ENCODE measurements around the gene ZBTB46. TPM values are rescaled to one million over a fixed set of nuclear protein-coding genes. Genes with fewer than 3 reads are reported as not detected.

The ZBTB46 gene
- total RNA-seq, 1 donor from 2014 or later = 0.53 TPM

DNA sequence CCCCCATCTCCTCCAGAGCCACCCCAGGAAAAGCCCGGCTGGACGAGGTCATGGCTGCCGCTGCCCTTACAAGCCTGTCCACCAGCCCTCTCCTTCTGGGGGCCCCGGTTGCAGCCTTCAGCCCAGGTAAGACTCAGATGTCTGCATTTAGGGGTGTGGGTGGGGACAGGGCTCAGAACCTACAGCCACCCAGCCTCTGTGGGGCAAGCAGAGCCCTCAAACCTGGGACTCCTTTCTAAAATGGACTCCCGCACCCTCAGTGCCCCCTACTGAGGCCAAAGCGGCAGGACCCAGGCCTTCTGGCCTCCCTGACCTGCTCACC, 89.7 kb downstream of the ZBTB46 start:
- H3K27me3 ChIP-seq (ENCODE audit: control insufficient read depth, insufficient read depth, low read length) = no peaks in the 10 kb centered on the region
- DNase-seq (ENCODE audit: low read depth) (no peak), FAIRE-seq (no peak)
- H3K4me3 ChIP-seq (ENCODE audit: low read depth, low read length) = peak overlapping the region; percentile 67
- TF ChIP-seq, protein P1, sequence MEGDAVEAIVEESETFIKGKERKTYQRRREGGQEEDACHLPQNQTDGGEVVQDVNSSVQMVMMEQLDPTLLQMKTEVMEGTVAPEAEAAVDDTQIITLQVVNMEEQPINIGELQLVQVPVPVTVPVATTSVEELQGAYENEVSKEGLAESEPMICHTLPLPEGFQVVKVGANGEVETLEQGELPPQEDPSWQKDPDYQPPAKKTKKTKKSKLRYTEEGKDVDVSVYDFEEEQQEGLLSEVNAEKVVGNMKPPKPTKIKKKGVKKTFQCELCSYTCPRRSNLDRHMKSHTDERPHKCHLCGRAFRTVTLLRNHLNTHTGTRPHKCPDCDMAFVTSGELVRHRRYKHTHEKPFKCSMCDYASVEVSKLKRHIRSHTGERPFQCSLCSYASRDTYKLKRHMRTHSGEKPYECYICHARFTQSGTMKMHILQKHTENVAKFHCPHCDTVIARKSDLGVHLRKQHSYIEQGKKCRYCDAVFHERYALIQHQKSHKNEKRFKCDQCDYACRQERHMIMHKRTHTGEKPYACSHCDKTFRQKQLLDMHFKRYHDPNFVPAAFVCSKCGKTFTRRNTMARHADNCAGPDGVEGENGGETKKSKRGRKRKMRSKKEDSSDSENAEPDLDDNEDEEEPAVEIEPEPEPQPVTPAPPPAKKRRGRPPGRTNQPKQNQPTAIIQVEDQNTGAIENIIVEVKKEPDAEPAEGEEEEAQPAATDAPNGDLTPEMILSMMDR (IDR thresholded peaks at IDR 0.05; ENCODE audit: insufficient read depth, low read length, severe bottlenecking) = no peak
- H3K36me3 ChIP-seq (ENCODE audit: control insufficient read depth, insufficient read depth, low read length) = peaks cover 18% of the 10 kb centered on the region

DNA sequence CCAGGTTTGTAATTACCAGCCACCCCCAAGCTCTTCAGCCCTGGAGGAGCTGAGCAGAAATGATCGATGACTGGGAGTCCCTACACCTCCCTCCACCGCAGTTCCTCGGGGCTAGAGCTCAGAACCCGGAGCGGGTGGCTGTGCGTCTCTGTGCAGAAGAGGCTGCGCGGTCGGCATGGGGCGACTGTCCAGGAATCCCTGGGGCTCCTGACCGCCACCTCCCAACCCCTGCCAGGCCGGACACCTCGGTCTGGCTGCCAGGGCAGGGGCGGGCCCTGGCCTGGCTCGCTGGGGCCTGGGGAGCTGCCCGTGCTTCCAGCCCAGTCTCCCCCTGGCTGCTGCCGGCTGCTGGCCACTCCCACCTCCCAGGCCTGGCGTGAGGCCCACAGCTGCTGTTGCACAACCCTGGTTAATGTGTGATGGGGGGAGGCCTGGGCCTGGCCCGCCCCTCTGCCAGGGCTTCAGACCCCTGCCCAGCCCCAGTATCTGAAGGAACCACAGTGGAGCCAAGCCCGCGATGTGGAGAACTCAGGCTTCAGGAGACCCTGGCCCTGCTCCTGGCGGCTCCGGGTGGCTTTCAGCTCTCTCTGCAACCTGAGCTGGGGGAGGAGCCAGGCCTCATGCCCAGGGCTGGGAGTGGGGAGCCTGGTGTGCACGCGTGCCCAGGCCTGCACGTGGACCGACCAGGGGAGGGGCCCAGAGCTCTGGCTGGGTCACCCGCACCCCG, 90.3 kb downstream of the ZBTB46 start:
- TF ChIP-seq, protein P1 (IDR thresholded peaks at IDR 0.05; ENCODE audit: insufficient read depth, low read length, severe bottlenecking) = peak; percentile 42
- DNase-seq (ENCODE audit: low read depth) (peak; percentile 71), FAIRE-seq (no peak)
- peak overlapping the region; percentile 67 for H3K4me3 ChIP-seq (ENCODE audit: low read depth, low read length)
- H3K36me3 ChIP-seq (ENCODE audit: control insufficient read depth, insufficient read depth, low read length) = peaks cover 19% of the 10 kb centered on the region
- no peaks in the 10 kb centered on the region for H3K27me3 ChIP-seq (ENCODE audit: control insufficient read depth, insufficient read depth, low read length)

DNA sequence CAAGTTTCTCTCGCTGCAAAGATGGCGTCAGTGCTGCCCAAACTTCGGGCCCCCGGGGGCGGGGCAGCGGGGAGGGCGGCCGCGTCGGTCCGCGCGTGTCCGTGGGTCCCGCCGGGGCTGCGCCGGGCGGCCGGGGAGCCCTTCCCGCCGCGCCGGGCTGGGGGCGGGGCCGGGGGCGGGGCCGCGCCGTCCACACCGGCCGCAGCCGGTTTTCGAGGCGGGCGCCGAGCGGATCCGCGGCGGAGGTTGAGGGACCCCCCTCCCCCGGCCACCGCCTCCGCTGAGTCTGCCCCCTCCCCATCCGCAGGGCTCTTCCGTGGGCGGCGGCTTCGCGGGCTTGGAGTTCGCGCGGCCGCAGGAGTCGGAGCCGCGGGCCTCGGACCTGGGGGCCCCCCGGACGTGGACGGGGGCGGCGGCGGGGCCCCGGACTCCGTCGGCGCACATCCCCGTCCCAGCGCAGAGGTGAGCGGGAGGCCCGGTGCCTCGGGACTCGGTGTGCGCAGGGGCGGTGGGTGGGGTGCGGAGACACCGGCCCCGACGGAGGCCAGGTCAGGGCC, 90.9 kb downstream of the ZBTB46 start:
- Histone ChIP-seq H3K36me3 (ENCODE audit: control insufficient read depth, insufficient read depth, low read length) (peaks cover 19% of the 10 kb centered on the region), H3K4me3 (ENCODE audit: low read depth, low read length) (peak overlapping the region; percentile 67), H3K27me3 (ENCODE audit: control insufficient read depth, insufficient read depth, low read length) (no peaks in the 10 kb centered on the region)
- TF ChIP-seq, protein P1 (IDR thresholded peaks at IDR 0.05; ENCODE audit: insufficient read depth, low read length, severe bottlenecking) = no peak
- DNase-seq (ENCODE audit: low read depth) = no peak
- FAIRE-seq = no peak

DNA sequence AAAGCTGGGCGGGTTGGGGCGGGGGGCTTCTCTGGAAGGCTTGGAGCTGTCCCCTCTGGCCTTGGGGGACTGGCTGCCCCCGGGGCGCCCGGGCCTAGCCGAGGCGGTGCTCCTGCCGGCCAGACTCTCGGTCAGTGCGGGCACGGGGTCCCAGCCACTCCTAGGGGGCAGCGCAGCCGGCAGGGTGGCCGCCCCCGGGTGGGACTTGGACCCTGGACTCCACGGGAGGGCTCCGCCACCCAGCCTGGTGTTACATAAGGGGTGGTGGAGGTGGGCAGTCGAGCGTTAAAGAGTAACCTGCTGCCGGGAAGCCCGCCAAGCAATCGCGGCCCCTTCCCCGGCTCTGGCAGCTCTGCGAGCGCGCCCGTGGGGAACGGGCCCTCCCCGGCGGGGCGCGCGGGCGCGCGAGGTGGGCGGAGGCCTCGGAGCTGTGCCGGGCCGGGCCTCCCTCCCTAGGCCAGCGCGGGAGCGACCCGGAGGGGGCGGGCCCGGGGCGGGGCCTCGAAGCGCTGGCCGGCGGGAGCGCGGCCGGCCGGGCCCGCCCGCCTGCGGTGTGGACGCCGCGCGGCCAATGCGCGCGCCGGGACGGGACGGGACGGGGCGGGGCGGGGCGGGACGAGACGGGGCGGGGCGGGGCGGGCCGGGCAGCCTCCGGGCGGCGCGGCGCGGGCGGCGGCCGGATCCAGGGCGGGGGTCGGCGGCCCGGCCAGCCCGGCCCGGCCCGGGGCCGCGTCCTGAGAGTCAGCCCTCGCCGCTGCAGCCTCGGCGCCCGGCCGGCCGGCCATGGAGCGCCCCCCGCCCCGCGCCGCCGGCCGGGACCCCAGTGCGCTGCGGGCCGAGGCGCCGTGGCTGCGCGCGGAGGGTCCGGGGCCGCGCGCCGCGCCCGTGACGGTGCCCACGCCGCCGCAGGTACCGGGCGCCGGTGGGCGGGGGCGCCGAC, 91.7 kb downstream of the ZBTB46 start, which contains the start of gene SLC2A4RG:
Gene SLC2A4RG, plus strand, starts transcription at position 647 of the 940 bp plus-strand sequence. Its CDS starts 137 bp downstream, at position 784.
- Histone ChIP-seq H3K36me3 (ENCODE audit: control insufficient read depth, insufficient read depth, low read length) (peaks cover 21% of the 10 kb centered on the region), H3K4me3 (ENCODE audit: low read depth, low read length) (peak within 1 kb of the TSS; percentile 67), H3K27me3 (ENCODE audit: control insufficient read depth, insufficient read depth, low read length) (no peaks in the 10 kb centered on the region)
- FAIRE-seq = no peak
- peak; percentile 39 for DNase-seq (ENCODE audit: low read depth)
- TF ChIP-seq, protein P1 (IDR thresholded peaks at IDR 0.05; ENCODE audit: insufficient read depth, low read length, severe bottlenecking) = no peak

GRCh38 chr20:63738687-63739129, 92.4 kb downstream of the ZBTB46 start:
- DNase-seq (ENCODE audit: low read depth) = no peak
- Histone ChIP-seq H3K4me3 (ENCODE audit: low read depth, low read length) (peak overlapping the region; percentile 29), H3K27me3 (ENCODE audit: control insufficient read depth, insufficient read depth, low read length) (no peaks in the 10 kb centered on the region), H3K36me3 (ENCODE audit: control insufficient read depth, insufficient read depth, low read length) (peaks cover 25% of the 10 kb centered on the region)
- TF ChIP-seq, protein P1 (IDR thresholded peaks at IDR 0.05; ENCODE audit: insufficient read depth, low read length, severe bottlenecking) = no peak
- no peak for FAIRE-seq
